Heart left ventricle (tissue), 16 donors: Measurements from ENCODE around the gene ZBTB21. TPM values are rescaled to one million over a fixed set of nuclear protein-coding genes. Genes with fewer than 3 reads are reported as not detected.

Experiments
- ATAC-seq, 4 donors: fragments of 200-7000 bp; cut with Tn5 transposase; one replicate each; pipeline ENCODE4 v1.9.1; 2020 to 2022; ENCODE audit warnings: moderate library complexity in 4 of 4, mild to moderate bottlenecking in 3 of 4, moderate number of reproducible peaks in 1 of 4
- DNase-seq, 5 donors: peaks; one replicate each; pipeline ENCODE4 v3.0.0-alpha.2; 2020
- H3K27ac ChIP-seq, 12 donors: fragments of 200-600 bp; sonication (generic) in 4 of 12; one replicate each; pipeline versions ENCODE4 v1.5.0 to v1.8.0; 2016 to 2022; ENCODE audit warnings: mild to moderate bottlenecking in 2 of 12
- H3K27me3 ChIP-seq, 9 donors: fragments of 200-600 bp; sonication (generic) in 2 of 9; one replicate each; pipeline versions ENCODE4 v1.5.1 to v1.8.0; 2016 to 2022; ENCODE audit warnings: mild to moderate bottlenecking in 3 of 9
- H3K36me3 ChIP-seq, 9 donors: fragments of 200-600 bp; sonication (generic) in 2 of 9; one replicate each; pipeline versions ENCODE4 v1.5.0 to v1.8.0; 2018 to 2022; ENCODE audit warnings: mild to moderate bottlenecking in 2 of 9
- H3K4me1 ChIP-seq, 12 donors: fragments of 200-600 bp; sonication (generic) in 4 of 12; one replicate each; pipeline versions ENCODE4 v1.5.0 to v1.8.0; 2016 to 2022; ENCODE audit warnings: mild to moderate bottlenecking in 3 of 12
- H3K4me3 ChIP-seq, 12 donors: fragments of 200-600 bp; sonication (generic) in 4 of 12; one replicate each; pipeline versions ENCODE4 v1.5.0 to v1.8.0; 2017 to 2022; ENCODE audit warnings: mild to moderate bottlenecking in 9 of 12, moderate library complexity in 4 of 12
- H3K9me3 ChIP-seq, 12 donors: fragments of 200-600 bp; sonication (generic) in 4 of 12; one replicate each; pipeline versions ENCODE4 v1.5.0 to v1.8.0; 2016 to 2022; ENCODE audit warnings: mild to moderate bottlenecking in 1 of 12
- CTCF ChIP-seq, 12 donors: fragments of 200-600 bp; sonication (generic) in 4 of 12; IDR thresholded peaks; one replicate each; pipeline versions ENCODE4 v1.5.0 to v1.8.0; 2018 to 2022; ENCODE audit warnings: antibody characterized with exemption in 12 of 12, mild to moderate bottlenecking in 5 of 12
- POLR2A ChIP-seq, 2 donors: fragments of 450-650 bp; IDR thresholded peaks; one replicate each; pipeline ENCODE4 v1.6.1; 2017; ENCODE audit warnings: antibody characterized with exemption in 2 of 2, mild to moderate bottlenecking in 2 of 2, moderate library complexity in 2 of 2
- WGBS, 4 donors: extraction: QIAGEN DNeasy Blood & Tissue Kit in 2 of 4; methylation state at CpG; one replicate each; pipeline versions ENCODE4 v1.1.5 to v1.1.7; 2013 to 2018; 5-methylcytosine and 5-hydroxymethylcytosine counted together
- intact Hi-C, 10 donors: fragments of 100-400 bp; cut with DNase I; formaldehyde crosslinking; loops; one replicate each; pipeline versions ENCODE4 v1.11.1 to v1.14.2; 2022
- polyA plus RNA-seq, 2 donors: library from polyadenylated mRNA; stranded (reverse); fragments of 200-250 nt; gene quantifications; one replicate each; pipeline ENCODE4 v1.2.3, GENCODE V29; 2013
- total RNA-seq, 9 donors: library from RNA; depleted of rRNA in 2 of 9; stranded (reverse); fragments of >200 nt in 2 of 9; fragmentation: NEBNext Ultra II Directional in 3 of 9; extraction: Animal tissue kit (Norgen Biotek cat#: 25700) in 3 of 9; gene quantifications; one replicate each; pipeline versions ENCODE4 v1.1.0 to v1.2.4, GENCODE V29; 2016 to 2023
- donor health status: ischemic (EF 13 %, LVEDD 7.1; RV severe dilation, severe dysfunction).
- donor health status: healthy with polysubstance abuse.
- donor health status: DM: no; HTN: yes; CAD: no.
- donor health status: DM: no; HTN: no; CAD: no.
- donor health status: ischemic (EF 25% LVEDD 6.9; RV normal size, moderate dysfunction).
- donor health status: ischemic (EF 25% LVEDD 5.7; RV mildly dilated, moderate dysfunction).
- donor health status: healthy.
- donor health status: DM: yes; HTN: yes; CAD: no.
- donor health status: ischemic (EF 35%, LVEDD 5.7; RV mildly dilated, moderate dysfunction).
- donor health status: nonischemic (EF 11% LVEDD 7.7; RV severe dilation, severe dysfunction).
- donor health status: DM: yes; HTN: yes; CAD: no.
- donor health status: PGD.
- donor health status: ischemic (EF 29% LVEDD 5.4; RV normal size, mild dysfunction).
- donor health status: nonischemic (EF 23%, LVEDD 6.1; RV moderate dilation, normal function).

The ZBTB21 gene
- total and polyA plus RNA-seq, 11 donors = 1.2 to 10.2 (median 6.1) TPM

GRCh38 chr21:42040411-42041180 lies 30.4 kb upstream of the ZBTB21 start:
- Histone ChIP-seq H3K9me3 (no peaks in the 10 kb centered on the region), H3K36me3 (no peaks in the 10 kb centered on the region), H3K4me3 (no peak overlapping the region), H3K27ac (peak overlapping the region in 6 of 12 donors; percentile 19 to 61 (median 34)), H3K4me1 (peaks cover 0 to 18% (median 2%) of the 10 kb centered on the region in 12 donors), H3K27me3 (no peaks in the 10 kb centered on the region)
- DNase-seq = peak in 2 of 5 donors; percentile 46 to 59
- ATAC-seq = peak in 3 of 4 donors; percentile 58 to 89 (median 75)
- intact Hi-C loops = loop anchor here in 1 of 10 donors (10.0 kb wide), 1 partner anchor 64 kb away; no protein-coding TSS in a partner anchor
- no peak for TF ChIP-seq CTCF (IDR thresholded peaks at IDR 0.05)
- WGBS, 4 donors = 80 to 82% (median 81%) methylated on average over 18 of the region's 18 CpGs

- Histone ChIP-seq H3K27me3 (no peaks in the 10 kb centered on the region), H3K9me3 (no peaks in the 10 kb centered on the region), H3K4me1 (peaks cover 0 to 18% (median 2%) of the 10 kb centered on the region in 12 donors), H3K27ac (peak overlapping the region in 6 of 12 donors; percentile 13 to 61 (median 34)), H3K36me3 (no peaks in the 10 kb centered on the region), H3K4me3 (no peak overlapping the region)
- DNase-seq (peak in 2 of 5 donors; percentile 52 to 65), ATAC-seq (peak in 3 of 4 donors; percentile 38 to 73 (median 64))
- 19 to 50% (median 44%) methylated on average over 8 to 12 of the region's 12 CpGs for WGBS, 4 donors
- intact Hi-C loops = loop anchor here in 1 of 10 donors (10.0 kb wide), 1 partner anchor 65 kb away; no protein-coding TSS in a partner anchor
- TF ChIP-seq CTCF (IDR thresholded peaks at IDR 0.05) (no peak), POLR2A (IDR thresholded peaks at IDR 0.05) (no peak)
Measured at GRCh38 chr21:42039911-42040351, 29.8 kb upstream of the ZBTB21 start.

GRCh38 chr21:42039470-42039901 lies 29.3 kb upstream of the ZBTB21 start:
- H3K4me3 ChIP-seq = no peak overlapping the region
- 49 to 67% (median 58%) methylated on average over 5 of the region's 5 CpGs for WGBS, 4 donors
- H3K36me3 ChIP-seq = no peaks in the 10 kb centered on the region
- no peak for DNase-seq
- peak in 3 of 4 donors; percentile 24 to 69 (median 48) for ATAC-seq
- H3K9me3 ChIP-seq = no peaks in the 10 kb centered on the region
- intact Hi-C loops = no loop called here
- H3K27me3 ChIP-seq = no peaks in the 10 kb centered on the region
- H3K27ac ChIP-seq = peak overlapping the region in 5 of 12 donors; percentile 13 to 61 (median 30)
- H3K4me1 ChIP-seq = peaks cover 0 to 18% (median 2%) of the 10 kb centered on the region in 12 donors
- TF ChIP-seq POLR2A (IDR thresholded peaks at IDR 0.05) (no peak), CTCF (IDR thresholded peaks at IDR 0.05) (no peak)

GRCh38 chr21:42038826-42039425 lies 28.8 kb upstream of the ZBTB21 start:
- Histone ChIP-seq H3K27ac (peak overlapping the region in 1 of 12 donors; percentile 39), H3K27me3 (no peaks in the 10 kb centered on the region), H3K4me3 (no peak overlapping the region), H3K4me1 (peaks cover 0 to 18% (median 2%) of the 10 kb centered on the region in 12 donors), H3K9me3 (no peaks in the 10 kb centered on the region), H3K36me3 (no peaks in the 10 kb centered on the region)
- DNase-seq (no peak), ATAC-seq (no peak)
- TF ChIP-seq CTCF (IDR thresholded peaks at IDR 0.05) (no peak), POLR2A (IDR thresholded peaks at IDR 0.05) (no peak)
- intact Hi-C loops = no loop called here
- WGBS, 4 donors = 80 to 91% (median 89%) methylated on average over 8 of the region's 8 CpGs
